GM18519 (cell line): Measurements from ENCODE around the gene ZBTB1.

Source experiments
- ATAC-seq: cut with Tn5 transposase; IDR thresholded peaks from one replicate; pipeline ENCODE4 v1.9.1; 2021; ENCODE audit warnings: mild to moderate bottlenecking, moderate library complexity; ENCODE audit not compliant: unreplicated experiment, low FRiP score

The ZBTB1 gene

GRCh38 chr14:64504310-64504896 lies at the start of gene ZBTB1:
Gene ZBTB1 (plus strand): TSS chr14:64504770. CDS start chr14:64521505, 16,735 bp downstream.
- no peak for ATAC-seq

- no peak for ATAC-seq
Measured at GRCh38 chr14:64459405-64460136, 45.0 kb upstream of the ZBTB1 start.

GRCh38 chr14:64461221-64461620 lies 43.3 kb upstream of the ZBTB1 start:
- ATAC-seq = no peak

GRCh38 chr14:64463195-64463594 lies 41.4 kb upstream of the ZBTB1 start:
- peak; percentile 35 for ATAC-seq

GRCh38 chr14:64463873-64464272 lies 40.7 kb upstream of the ZBTB1 start:
- ATAC-seq = no peak

- no peak for ATAC-seq
Measured at GRCh38 chr14:64464651-64465050, 39.9 kb upstream of the ZBTB1 start.

- ATAC-seq = peak; percentile 36
Measured at GRCh38 chr14:64465191-64465822, 39.3 kb upstream of the ZBTB1 start, which contains the start of gene AKAP5. Gene AKAP5 (plus strand): TSS chr14:64465499. CDS start chr14:64468395, 2,896 bp downstream.

- no peak for ATAC-seq
Measured at GRCh38 chr14:64465831-64466554, 38.6 kb upstream of the ZBTB1 start.

- no peak for ATAC-seq
Measured at GRCh38 chr14:64467101-64467500, 37.5 kb upstream of the ZBTB1 start.

- no peak for ATAC-seq
Measured at GRCh38 chr14:64467566-64467965, 37.0 kb upstream of the ZBTB1 start.

GRCh38 chr14:64468451-64468850 lies 36.1 kb upstream of the ZBTB1 start:
- ATAC-seq = no peak

- no peak for ATAC-seq
Measured at GRCh38 chr14:64474041-64474440, 30.5 kb upstream of the ZBTB1 start.

- no peak for ATAC-seq
Measured at GRCh38 chr14:64474698-64475097, 29.9 kb upstream of the ZBTB1 start.

- no peak for ATAC-seq
Measured at GRCh38 chr14:64475585-64476273, 28.8 kb upstream of the ZBTB1 start.

GRCh38 chr14:64476438-64476837 lies 28.1 kb upstream of the ZBTB1 start:
- ATAC-seq = no peak

- no peak for ATAC-seq
Measured at GRCh38 chr14:64478634-64479250, 25.8 kb upstream of the ZBTB1 start.

- no peak for ATAC-seq
Measured at GRCh38 chr14:64488590-64489099, 15.9 kb upstream of the ZBTB1 start.

GRCh38 chr14:64491637-64492036 lies 12.9 kb upstream of the ZBTB1 start:
- no peak for ATAC-seq

GRCh38 chr14:64493455-64493854 lies 11.1 kb upstream of the ZBTB1 start:
- no peak for ATAC-seq

- ATAC-seq = no peak
Measured at GRCh38 chr14:64495252-64495651, 9.3 kb upstream of the ZBTB1 start.
